Mammary epithelial cell (primary cell): ENCODE measurements around the gene CST9.

ENCODE experiments used
- EZH2 ChIP-seq: IDR thresholded peaks from 2 replicates; pipeline ENCODE4 v1.6.1; 2012; ENCODE audit warnings: low read length, inconsistent platforms, borderline replicate concordance
- TF ChIP-seq, protein P1 (sequence below), 2 donors: IDR thresholded peaks in 1 of 2; conservative IDR thresholded peaks in 1 of 2; 2 replicates each; pipeline ENCODE4 v1.5.1; 2011 to 2012; ENCODE audit warnings: inconsistent platforms in 2 of 2, low read length in 2 of 2, mild to moderate bottlenecking in 2 of 2, control low read depth in 1 of 2, low read depth in 1 of 2; ENCODE audit not compliant: insufficient read depth in 1 of 2; ENCODE audit errors: extremely low read depth in 1 of 2

DNA sequence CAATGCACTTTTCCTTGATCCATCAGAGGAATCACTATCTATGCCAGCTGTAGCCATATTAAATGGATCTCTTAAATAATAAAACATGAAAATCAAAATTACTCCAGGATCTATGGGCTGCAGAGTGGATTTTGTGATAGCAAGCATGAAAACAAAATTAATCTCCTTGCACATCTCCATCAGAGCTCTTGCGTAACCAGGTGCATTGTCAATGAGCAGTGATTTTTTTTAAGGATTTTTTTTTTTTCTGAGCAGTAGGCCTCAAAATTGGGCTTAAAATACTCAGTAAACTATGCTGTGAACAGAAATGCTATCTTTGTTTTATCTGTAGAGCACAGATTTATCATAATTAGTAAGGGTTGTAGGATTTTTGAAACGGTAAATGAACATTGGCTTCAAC is 43.5 kb upstream of the CST9 start:
- TF ChIP-seq, protein P1, sequence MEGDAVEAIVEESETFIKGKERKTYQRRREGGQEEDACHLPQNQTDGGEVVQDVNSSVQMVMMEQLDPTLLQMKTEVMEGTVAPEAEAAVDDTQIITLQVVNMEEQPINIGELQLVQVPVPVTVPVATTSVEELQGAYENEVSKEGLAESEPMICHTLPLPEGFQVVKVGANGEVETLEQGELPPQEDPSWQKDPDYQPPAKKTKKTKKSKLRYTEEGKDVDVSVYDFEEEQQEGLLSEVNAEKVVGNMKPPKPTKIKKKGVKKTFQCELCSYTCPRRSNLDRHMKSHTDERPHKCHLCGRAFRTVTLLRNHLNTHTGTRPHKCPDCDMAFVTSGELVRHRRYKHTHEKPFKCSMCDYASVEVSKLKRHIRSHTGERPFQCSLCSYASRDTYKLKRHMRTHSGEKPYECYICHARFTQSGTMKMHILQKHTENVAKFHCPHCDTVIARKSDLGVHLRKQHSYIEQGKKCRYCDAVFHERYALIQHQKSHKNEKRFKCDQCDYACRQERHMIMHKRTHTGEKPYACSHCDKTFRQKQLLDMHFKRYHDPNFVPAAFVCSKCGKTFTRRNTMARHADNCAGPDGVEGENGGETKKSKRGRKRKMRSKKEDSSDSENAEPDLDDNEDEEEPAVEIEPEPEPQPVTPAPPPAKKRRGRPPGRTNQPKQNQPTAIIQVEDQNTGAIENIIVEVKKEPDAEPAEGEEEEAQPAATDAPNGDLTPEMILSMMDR (conservative IDR thresholded peaks at IDR 0.05 in 1 of 2, IDR thresholded peaks at IDR 0.05 in 1 of 2; ENCODE audit: extremely low read depth in 1 of 2, insufficient read depth in 1 of 2, low read depth in 1 of 2, low read length in 2 of 2): no peak
- no peak for TF ChIP-seq EZH2
